ENCODE results near the gene TAL1.

- TF ChIP-seq GATA2 (IDR thresholded peaks at IDR 0.05; ENCODE audit: low read depth, low read length) (peak; percentile 50; the same call in 1 of the 2 replicates), GATA3 (IDR thresholded peaks at IDR 0.05; ENCODE audit: low read depth, low read length) (no peak)
Measured at GRCh38 chr1:47232187-47232874, at the start of gene TAL1.

Measured in SH-SY5Y (cell line).